ENCODE results near the gene RPUSD1.

The RPUSD1 gene

DNA sequence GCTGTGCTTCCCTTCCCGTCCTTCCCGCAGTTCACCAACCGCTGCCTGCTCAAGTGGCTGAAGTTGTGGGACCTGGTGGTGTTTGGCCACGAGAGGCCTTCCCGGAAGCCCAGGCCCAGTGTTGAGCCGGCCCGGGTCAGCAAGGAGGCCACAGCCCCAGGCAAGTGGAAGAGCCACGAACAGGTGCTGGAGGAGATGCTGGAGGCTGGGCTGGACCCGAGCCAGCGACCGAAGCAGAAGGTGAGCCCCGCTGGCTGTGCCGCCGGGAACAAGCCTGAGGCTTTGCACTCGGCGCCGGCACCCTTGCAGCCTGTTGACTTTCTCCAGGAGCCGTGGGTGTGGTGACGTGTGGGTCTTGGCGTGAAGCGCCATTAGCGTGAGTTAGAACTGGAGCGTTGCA, 3.0 kb upstream of the RPUSD1 start:
- H3K27me3 ChIP-seq (ENCODE audit: insufficient read depth, low read depth, severe bottlenecking): no peaks in the 10 kb centered on the region
- H3K9me3 ChIP-seq (ENCODE audit: severe bottlenecking): no peaks in the 10 kb centered on the region
- TF ChIP-seq CTCF (IDR thresholded peaks at IDR 0.05; ENCODE audit: low read depth, low read length): no peak
- no peak for DNase-seq
- H3K27ac ChIP-seq: no peak overlapping the region
- no peak overlapping the region for H3K4me3 ChIP-seq (ENCODE audit: low read depth, low read length)
- peaks cover 67% of the 10 kb centered on the region for H3K36me3 ChIP-seq

- H3K36me3 ChIP-seq: peaks cover 70% of the 10 kb centered on the region
- no peak for TF ChIP-seq CTCF (IDR thresholded peaks at IDR 0.05; ENCODE audit: low read depth, low read length)
- H3K27me3 ChIP-seq (ENCODE audit: insufficient read depth, low read depth, severe bottlenecking): no peaks in the 10 kb centered on the region
- DNase-seq: no peak
- H3K9me3 ChIP-seq (ENCODE audit: severe bottlenecking): no peaks in the 10 kb centered on the region
- no peak overlapping the region for H3K4me3 ChIP-seq (ENCODE audit: low read depth, low read length)
- H3K27ac ChIP-seq: no peak overlapping the region
Measured at GRCh38 chr16:790086-790485, 1.9 kb upstream of the RPUSD1 start.

GRCh38 chr16:789191-789850, 1.1 kb upstream of the RPUSD1 start:
- no peak for TF ChIP-seq CTCF (IDR thresholded peaks at IDR 0.05; ENCODE audit: low read depth, low read length)
- H3K36me3 ChIP-seq: peaks cover 75% of the 10 kb centered on the region
- peak overlapping the region; percentile 90 for H3K27ac ChIP-seq
- no peaks in the 10 kb centered on the region for H3K9me3 ChIP-seq (ENCODE audit: severe bottlenecking)
- peak overlapping the region; percentile 62 for H3K4me3 ChIP-seq (ENCODE audit: low read depth, low read length)
- no peaks in the 10 kb centered on the region for H3K27me3 ChIP-seq (ENCODE audit: insufficient read depth, low read depth, severe bottlenecking)
- no peak for DNase-seq

- Histone ChIP-seq H3K4me3 (ENCODE audit: low read depth, low read length) (peak within 1 kb of the TSS; percentile 75), H3K27me3 (ENCODE audit: insufficient read depth, low read depth, severe bottlenecking) (no peaks in the 10 kb centered on the region), H3K9me3 (ENCODE audit: severe bottlenecking) (no peaks in the 10 kb centered on the region), H3K27ac (peak within 1 kb of the TSS; percentile 90), H3K36me3 (peaks cover 69% of the 10 kb centered on the region)
- peak; percentile 88 for DNase-seq
- no peak for TF ChIP-seq CTCF (IDR thresholded peaks at IDR 0.05; ENCODE audit: low read depth, low read length)
Measured at GRCh38 chr16:788399-789126, 382 bp upstream of the RPUSD1 start, which contains the start of gene CHTF18. Gene CHTF18 (plus strand): TSS chr16:788620. CDS start chr16:788685, 65 bp downstream.

- Histone ChIP-seq H3K36me3 (peaks cover 57% of the 10 kb centered on the region), H3K27ac (peak overlapping the region; percentile 76)
Measured at GRCh38 chr16:787321-787966, 737 bp downstream of the RPUSD1 start.

More at GRCh38 chr16:787321-787966, 737 bp downstream of the RPUSD1 start:
- no peak for DNase-seq
- TF ChIP-seq CTCF (IDR thresholded peaks at IDR 0.05; ENCODE audit: low read depth, low read length): no peak
- Histone ChIP-seq H3K9me3 (ENCODE audit: severe bottlenecking) (no peaks in the 10 kb centered on the region), H3K4me3 (ENCODE audit: low read depth, low read length) (peak overlapping the region; percentile 75), H3K27me3 (ENCODE audit: insufficient read depth, low read depth, severe bottlenecking) (no peaks in the 10 kb centered on the region)

All from WERI-Rb-1 (cell line).